HG02885 (cell line): ENCODE data around the gene KRT37.
"Not testable (repeated sequence)": the region's sequence is repeated elsewhere in the genome, so short reads cannot be mapped to it uniquely, and the experiment has no call there.

Experiments used
- ATAC-seq: cut with Tn5 transposase; IDR thresholded peaks from one replicate; pipeline ENCODE4 v1.9.1; 2021; ENCODE audit warnings: mild to moderate bottlenecking; ENCODE audit not compliant: unreplicated experiment, poor library complexity

The KRT37 gene

DNA sequence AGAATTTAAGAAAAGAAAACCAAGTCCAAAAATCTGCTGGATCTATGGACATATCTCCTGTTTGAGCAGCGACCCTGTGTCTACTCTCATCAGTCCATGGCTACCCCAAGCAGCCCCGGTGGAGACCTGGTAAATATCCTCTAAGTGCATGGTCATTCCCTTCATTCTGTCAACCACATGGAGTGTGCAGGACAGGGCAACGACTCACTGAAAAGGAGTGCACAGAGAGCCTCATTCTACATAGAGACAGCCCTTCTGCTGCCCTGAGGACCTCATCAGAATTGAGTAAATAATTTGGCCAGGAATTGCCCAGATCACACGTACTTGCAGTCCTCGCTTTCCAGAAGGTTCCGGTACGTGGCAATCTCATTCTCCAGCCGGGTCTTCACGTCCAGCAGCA, 13.4 kb upstream of the KRT37 start:
- no peak for ATAC-seq

DNA sequence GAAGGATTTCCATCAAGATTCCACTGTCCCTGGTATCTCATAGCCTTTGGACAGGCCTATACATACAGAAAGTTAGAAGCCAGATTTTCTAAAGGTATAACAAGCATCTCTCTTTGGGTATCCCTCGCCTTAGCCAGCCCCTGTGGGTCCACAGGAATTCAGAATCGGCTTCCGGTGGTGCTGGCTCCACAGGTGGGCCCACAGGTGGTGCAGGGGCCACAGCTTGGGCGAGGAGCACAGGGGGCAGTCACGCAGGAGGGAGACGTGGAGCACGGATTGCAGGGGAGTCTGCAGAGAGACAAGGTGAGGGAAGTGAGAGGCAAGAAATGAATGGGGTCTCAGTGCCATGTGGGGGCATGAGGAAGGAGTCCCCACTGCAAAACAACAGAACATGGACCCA, 12.9 kb upstream of the KRT37 start:
- ATAC-seq, result no peak

DNA sequence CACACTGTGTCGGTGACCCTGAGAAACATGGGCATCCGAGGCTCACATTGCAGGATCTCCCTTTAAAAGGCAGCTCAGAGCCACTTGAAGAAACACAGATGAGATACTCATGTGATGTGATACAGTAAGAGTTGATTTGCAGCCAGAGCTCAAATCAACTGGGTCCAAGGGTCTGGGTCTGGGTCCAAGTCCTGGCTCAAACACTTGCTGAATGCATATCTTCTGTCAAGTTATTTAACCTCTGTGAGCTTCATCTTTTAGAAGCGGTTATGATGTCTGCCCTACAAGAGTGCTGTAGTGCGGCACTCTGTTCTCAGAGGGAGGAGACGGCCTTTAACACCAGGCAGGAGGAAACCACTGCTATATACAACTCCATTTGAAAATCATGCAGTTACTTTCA, 10.0 kb upstream of the KRT37 start:
- no peak for ATAC-seq

DNA sequence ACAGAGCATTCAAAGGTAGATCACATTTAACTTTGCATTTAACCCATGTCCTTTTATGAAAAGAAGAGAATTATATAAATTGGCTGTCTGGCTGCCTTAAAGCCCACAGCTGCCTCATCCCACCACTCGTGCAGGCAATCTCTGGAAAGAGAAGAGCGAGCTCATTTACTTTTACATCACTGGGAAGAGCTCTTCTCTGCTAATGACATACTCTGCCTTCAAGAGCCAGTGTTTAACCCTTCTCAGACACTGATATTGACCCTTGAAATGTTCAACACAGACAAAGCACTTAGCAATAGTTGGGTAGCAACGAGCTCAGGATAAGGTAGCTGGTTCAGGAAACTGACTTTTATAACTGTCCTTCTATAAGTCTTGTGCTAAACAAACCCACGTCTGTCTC, 9.6 kb upstream of the KRT37 start:
- ATAC-seq, result no peak

DNA sequence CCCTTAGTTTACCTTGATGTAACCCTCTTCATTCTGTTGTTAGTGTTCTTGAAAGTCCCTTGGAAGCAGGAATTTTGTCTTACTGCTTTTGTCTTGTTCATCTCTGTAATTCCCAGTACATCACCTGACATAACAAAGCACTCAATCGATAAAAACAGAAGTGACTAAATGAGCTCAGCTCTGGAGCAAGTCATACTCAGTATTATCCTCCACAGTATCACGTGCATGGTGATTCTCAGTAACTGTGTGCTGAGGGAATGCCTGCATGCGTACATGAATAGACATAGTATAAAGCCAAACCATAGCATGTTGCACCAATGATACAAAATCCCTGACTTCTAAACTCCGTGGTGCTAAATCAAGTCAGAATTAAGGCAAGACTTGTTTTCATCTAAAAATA, 9.2 kb upstream of the KRT37 start:
- no peak for ATAC-seq

DNA sequence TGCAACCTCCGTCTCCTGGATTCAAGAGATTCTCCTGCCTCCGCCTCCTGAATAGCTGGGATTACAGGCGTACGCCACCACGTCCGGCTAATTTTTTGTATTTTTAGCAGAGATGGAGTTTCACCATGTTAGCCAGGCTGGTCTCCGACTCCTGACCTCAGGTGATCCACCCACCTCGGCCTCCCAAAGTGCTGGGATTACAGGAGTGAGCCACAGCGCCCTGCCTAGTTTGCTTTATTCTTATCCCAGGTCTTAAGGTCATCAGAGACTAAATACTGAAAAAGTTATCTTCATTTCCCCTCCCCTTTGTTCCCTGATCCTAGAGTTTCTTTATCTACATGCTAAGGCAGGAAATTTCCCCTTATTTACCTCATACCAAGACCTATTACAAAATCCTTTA, 6.0 kb upstream of the KRT37 start:
- ATAC-seq, result not testable (repeated sequence)

DNA sequence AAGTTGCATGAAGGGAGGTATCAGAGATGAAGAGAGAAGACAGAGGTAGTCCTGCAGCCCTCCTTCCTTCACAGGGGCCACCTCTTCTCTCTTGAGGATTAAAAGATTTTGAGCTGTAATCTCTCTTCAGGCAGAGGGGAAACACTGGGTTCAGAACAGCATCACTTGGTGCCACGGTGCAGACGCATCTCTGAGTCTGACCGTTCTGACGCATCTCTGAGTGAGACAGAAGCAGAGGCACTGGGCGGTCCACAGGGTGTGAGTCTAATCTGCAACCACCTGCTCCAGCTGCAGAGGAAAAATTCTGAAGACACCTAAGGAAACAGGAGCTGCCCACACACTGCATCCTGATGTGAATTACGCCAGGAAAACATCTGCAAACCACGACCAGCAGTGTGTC, 5.3 kb upstream of the KRT37 start:
- ATAC-seq, result no peak

DNA sequence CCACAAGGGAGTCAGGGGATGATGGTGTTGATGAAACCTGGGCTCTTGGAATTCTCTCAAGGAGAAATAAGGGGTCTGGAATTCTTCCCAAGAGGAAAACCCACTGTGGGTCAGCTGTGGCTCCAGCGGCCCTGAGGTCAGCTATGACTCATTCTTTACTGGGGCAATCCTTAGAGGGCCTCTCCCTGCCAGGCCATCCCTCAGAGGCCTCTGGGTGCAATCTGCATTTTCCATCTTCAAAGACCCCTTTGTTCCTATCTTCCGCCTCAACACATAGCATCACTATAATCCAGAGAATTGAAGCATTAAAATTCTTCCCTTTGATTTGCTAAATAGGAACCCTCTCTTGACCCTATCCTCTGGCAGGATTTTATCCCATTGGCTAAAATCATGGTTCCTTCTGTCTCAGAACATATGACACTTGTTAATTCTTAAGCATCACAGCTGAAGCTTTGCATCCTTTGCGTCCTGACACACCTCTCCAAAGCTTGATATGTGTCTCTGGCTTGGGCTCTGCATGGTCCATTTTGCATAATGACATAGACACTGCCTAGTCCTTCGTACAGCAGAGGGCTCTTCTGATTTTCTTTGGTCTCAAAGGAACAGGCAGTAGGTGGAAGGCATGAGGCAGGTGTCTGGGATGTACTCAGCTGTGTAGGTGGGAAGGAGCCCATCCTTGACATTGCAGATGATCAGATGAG, 4.4 kb upstream of the KRT37 start:
- ATAC-seq, result no peak

DNA sequence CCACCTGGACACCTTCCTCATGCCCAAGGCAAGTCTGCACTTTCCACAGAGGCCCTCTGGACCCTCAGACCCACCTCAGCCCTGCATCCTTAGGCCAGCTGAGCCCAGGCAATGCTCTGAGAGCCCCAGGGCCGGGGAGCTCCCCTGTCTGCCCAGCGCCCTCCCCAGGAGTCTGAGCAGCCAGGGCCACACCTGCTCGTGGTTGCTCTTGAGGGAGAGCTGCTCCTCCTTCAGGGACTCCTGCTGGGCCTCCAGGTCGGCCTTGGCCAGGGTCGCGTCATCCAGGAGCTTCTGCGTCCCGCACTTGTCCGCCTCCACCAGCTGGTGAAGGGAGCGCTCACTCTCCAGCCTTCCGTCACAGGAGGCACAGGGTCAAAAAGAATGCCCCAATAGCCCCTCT, 1.8 kb downstream of the KRT37 start:
- not testable (repeated sequence) for ATAC-seq

DNA sequence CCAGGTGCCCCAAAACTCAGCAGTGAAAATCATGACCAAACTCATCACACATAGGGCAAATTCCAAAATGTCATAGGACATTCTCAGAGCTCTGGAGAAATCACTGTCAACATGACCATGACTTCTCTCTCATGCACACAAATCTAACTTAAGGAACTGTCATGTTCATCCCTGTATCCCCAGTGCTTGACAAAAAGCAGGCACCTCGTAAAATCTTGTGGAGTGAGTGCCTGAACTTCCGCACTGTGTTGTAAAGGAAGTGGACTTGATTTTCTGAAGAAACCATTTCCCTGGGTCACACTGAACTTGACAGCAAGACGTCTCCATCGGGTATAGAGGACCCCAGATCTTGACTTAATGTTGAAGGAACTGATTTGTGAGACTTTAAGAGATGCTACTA, 2.8 kb downstream of the KRT37 start:
- no peak for ATAC-seq

DNA sequence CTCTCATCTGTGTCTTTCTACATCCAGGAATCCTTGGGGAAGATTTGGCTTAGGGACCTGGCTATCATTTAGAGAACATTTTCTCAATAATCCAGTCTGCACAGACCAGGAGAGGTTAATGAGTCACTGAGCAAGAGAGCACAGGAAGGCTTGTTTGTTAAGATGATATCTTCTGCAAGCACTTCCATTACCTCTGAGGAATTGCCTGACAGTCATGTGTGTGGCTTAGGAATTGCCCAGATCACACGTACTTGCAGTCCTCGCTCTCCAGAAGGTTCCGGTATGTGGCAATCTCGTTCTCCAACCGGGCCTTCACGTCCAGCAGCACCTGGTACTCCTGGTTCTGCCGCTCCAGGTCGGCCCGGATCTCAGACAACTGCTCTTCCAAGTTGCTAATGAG, 3.3 kb downstream of the KRT37 start:
- no peak for ATAC-seq

DNA sequence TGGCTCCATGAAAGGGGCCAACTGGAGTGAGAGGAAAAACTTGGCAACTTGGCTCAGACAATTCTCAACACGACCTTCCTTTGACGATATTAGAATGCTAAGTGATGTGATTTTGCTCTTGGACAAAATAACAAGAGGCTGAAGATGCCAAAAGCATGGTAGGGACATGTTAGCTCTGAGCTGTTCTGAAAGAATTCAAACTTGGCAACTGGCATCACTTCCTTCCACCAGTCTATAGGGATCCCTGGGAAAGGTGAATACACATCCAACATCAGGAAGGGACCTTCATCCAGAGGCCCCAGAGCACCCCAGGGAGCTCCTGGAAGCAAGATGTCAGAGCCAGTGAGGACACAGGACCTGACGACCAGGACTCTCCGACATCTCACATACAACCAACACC, 4.3 kb downstream of the KRT37 start:
- no peak for ATAC-seq

DNA sequence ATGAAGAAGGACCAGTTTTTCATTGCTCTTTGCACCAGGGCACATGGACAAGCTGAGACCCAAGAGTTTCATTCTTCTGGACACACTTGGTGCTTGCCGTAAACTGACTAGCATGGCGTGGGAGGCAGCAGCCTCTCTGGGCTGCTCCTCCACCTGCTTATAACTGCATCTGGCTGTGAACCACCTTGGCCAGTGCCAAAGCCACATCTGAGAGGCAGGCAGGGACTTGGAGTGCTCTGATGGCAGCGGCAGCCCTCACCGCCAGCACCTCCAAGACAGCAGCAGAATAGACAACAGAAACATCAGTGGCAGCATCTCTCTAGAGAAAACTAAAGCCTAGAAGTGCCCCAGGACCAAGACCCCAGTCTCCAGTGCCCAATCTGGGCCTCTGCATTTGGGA, 4.7 kb downstream of the KRT37 start:
- ATAC-seq, result no peak

DNA sequence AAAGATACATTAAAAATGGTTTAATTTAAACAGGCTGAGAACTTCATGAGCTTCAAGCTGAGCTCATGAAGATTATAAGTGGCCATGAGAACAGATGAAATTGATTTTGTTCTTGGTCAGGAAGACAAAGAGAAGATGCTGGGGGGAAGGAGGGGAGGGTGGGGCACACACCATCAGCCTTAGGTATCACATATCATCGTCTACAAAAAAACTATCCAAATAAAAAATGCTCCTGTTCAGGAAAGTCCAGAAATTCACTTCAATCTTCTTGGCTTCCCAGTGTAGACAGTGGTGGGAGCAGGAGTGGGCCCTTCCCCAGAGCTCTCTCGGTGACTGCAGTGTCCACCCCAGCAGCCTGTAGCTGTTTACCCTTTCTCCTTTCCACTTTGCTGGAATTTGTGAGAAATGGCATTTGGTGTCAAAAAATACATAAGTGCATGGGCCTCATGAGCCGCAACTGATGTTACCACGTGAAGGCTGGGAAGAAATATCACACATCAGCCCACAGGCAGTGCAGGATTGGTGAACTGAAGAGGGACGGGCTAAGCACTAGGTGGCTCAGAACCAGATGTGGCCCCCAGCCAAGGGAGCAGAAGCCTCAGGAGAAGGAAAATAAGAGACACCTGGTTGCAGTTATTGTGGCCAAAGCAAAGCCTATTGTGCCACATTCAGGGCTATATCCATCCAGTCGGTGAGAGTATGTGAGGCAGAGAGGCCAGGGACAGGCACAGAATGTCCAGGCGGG, 6.1 kb downstream of the KRT37 start:
- ATAC-seq, result no peak

DNA sequence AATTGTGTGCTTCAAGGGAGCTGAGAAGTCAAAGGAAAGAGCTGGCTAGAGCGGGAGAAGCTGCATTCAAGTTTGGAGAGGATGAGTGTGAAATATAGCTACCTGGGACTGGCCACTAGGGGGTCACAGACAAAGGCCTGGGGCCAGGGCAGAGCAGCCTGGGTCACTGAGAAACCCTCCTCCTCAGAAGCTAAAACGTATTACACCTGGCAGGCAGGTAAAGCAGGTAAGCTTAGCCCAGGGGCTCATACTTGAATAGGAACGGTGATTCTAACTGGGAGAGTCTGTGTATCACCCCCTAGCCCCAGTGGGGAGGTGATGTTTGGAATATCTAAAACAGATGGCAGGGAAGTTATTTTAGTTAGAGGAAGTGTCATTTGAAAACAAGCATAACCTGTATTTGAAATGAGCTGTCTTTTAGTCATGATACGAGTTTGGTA, 6.8 kb downstream of the KRT37 start:
- ATAC-seq, result no peak

DNA sequence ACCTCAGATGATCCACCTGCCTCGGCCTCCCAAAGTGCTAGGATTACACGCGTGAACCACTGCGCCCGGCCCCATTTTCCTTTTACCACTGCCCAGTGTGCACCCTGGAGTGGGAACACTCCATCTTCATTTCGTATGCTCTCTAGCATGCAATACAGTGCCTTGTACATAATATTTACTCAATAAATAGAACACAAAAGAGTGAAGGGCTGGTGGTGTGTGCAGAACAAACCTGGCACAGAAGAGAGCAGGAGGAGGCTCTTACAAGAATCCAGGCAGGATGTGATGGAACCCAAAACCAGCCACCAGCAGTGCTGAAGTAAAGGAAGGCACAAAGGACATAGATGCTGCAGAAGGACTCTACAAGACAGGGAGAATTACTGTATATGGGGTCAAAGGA, 7.3 kb downstream of the KRT37 start:
- ATAC-seq, result no peak

DNA sequence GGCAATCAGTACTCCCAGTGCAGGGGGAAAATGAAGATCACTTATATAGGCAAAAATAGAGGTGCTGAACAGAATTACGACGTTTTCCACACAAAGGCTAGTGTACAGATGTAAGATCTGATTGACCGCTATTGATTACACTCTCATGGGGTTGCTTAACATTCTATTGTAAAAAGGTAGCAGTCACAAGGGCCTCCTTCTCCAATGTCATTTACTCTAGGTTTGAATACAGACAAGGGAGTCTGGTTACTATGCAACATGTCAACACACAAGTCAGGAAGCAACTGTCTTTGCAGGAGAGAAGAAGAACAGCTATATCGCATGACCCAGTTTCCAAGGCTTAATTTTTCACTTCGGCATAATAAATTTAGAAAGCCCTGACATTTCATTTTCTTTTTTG, 7.9 kb downstream of the KRT37 start:
- ATAC-seq, result no peak

DNA sequence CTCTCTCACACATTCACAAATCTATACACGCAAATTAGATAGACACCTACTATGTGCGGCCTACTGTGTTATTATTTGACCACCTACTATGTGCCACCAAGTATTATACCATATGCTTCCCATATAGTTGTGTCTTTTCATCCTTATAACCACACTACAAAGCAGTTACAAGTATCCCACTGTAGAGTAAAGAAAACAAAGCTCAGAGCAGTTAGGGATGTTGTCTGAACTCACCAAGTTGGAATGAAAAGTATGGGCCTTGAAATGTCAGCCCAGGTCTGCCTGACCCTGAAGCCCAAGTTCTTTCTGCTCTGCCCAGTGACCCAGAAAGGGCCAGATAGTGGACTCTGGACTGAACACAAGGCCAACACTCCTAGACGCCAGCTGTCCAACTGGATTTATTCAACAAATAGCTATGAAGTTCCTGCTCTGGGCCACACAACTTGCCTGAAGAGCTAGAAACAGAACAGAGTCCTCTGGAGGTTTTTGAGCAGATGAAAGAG, 8.5 kb downstream of the KRT37 start:
- no peak for ATAC-seq

DNA sequence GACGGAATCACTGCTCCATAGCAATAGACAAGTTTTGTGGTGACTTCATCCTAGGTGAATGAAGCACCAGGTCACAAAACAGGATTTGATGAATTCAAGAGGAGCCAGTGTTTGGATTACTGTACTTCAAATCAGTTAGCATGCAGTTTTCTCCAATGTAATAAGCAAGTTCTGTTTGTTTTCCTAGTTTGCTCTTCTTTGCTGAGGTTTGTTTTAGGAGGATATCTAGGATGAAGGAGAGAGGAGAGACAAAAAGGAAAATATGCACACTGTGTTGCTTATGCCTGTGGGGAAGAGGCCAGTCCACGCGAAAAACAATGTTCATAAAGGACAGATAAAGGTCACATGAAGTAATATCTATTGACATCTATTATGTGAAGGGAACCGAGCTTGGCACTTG, 9.0 kb downstream of the KRT37 start:
- ATAC-seq, result no peak

DNA sequence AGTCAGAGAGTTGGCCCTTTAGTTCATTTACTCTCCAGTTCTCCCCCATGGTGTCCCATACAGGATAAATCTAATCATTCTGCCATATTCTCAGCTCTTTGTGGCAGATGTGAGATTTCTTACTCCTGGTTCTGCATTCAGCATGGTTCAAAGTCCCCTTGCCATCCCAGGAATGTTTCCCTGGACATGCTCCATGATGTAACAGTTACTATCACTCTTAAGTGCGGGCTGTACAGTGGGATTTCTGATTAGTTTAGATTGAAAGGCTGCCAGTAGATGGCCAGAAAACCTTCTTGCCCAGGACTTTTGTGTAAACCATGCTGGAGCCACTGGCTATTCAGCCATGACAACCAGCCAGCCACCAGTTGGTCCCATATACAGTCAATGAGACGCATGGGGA, 10.4 kb downstream of the KRT37 start:
- ATAC-seq, result no peak

DNA sequence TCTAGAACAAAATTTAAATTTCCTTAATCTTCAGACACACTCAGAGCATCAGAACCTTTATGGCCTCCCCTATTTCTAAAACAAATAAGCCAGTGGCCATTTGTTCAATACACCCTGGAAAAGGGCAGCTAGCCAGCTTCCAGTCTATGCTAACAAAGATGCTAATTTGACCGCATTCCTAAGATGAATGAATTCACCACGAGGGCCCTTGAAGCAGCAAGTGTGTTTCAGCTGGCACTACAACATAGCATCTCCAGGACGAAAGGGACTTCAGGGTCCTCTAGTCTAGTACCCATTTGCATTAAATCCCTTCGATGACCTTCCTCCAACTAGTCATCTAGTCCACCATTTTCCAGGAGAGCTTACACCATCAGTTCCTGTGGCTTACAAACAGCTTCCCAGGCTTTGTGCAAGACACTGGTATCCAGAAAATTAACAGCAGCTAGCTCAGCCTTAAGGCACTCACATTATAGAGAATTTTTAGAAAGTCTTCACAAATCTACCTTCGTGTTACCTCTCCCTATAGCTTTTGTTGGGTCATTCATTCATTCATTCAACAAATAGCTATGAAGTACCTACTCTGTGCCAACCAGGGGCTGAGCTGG, 10.9 kb downstream of the KRT37 start:
- no peak for ATAC-seq
